ENCODE results near the gene ZNF3. TPM values are rescaled to one million over a fixed set of nuclear protein-coding genes. Genes with fewer than 3 reads are reported as not detected.

ZNF3 gene
- total and polyA plus RNA-seq, 12 donors: 13.2 to 47.3 (median 22.4) TPM

- intact Hi-C loops (cut with DNase I): no loop called here
- WGBS, 4 donors: 1 to 3% (median 1%) methylated on average over 10 to 34 of the region's 34 CpGs
- H3K27me3 ChIP-seq: no peaks in the 10 kb centered on the region
- peaks cover 16 to 26% of the 10 kb centered on the region in 2 donors for H3K4me1 ChIP-seq (replicated peaks in 1 of 2)
- H3K9me3 ChIP-seq (replicated peaks in 1 of 3): no peaks in the 10 kb centered on the region
- peak in 1 of 7 donors; percentile 37 for DNase-seq
- peaks cover 0 to 22% of the 10 kb centered on the region in 2 donors for H3K36me3 ChIP-seq (replicated peaks in 1 of 2)
- peak overlapping the region; percentile 58 to 94 (median 70) for H3K4me3 ChIP-seq
- no peak for TF ChIP-seq CTCF (IDR thresholded peaks at IDR 0.05)
- TF ChIP-seq POLR2A (IDR thresholded peaks at IDR 0.05): no peak
- peak overlapping the region in 4 of 5 donors; percentile 66 to 94 (median 78) for H3K27ac ChIP-seq
Measured at GRCh38 chr7:100080907-100081534, 502 bp downstream of the ZNF3 start.

DNA sequence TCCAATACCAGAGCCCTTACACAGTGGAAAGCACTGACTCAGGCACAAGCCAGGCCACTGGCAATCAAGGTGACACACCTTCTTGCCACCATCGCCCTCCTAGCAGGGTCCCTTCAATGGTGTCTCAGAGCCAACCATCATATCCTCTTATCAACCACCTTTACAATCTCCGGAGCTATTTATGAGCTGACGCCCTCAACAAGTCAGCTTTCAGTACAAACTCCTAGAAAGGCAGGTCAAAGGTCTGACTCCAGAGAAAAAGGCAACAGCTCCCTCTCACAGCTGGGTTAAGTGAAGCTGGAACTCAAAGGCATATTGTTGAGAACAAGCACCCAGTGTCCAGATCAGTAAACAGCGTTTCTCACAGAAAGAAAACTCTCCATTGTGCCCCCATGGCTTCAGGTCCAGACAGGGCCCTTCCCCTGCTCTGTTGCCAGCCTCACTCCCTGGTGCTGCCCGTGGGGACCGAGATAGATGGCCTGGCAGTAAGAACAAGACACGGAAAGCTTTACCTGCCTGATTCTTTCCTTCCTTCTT, 2.4 kb downstream of the ZNF3 start:
- H3K4me1 ChIP-seq (replicated peaks in 1 of 2): peaks cover 16 to 26% of the 10 kb centered on the region in 2 donors
- H3K27ac ChIP-seq: no peak overlapping the region
- WGBS, 4 donors: 71 to 80% (median 75%) methylated on average over 6 to 7 of the region's 7 CpGs
- no peaks in the 10 kb centered on the region for H3K27me3 ChIP-seq
- intact Hi-C loops (cut with DNase I): no loop called here
- H3K4me3 ChIP-seq: no peak overlapping the region
- DNase-seq: no peak
- TF ChIP-seq POLR2A (IDR thresholded peaks at IDR 0.05): no peak
- TF ChIP-seq CTCF (IDR thresholded peaks at IDR 0.05): no peak
- peaks cover 0 to 41% of the 10 kb centered on the region in 2 donors for H3K36me3 ChIP-seq (replicated peaks in 1 of 2)
- no peaks in the 10 kb centered on the region for H3K9me3 ChIP-seq (replicated peaks in 1 of 3)

- Histone ChIP-seq H3K36me3 (replicated peaks in 1 of 2) (peaks cover 0 to 60% of the 10 kb centered on the region in 2 donors), H3K27ac (no peak overlapping the region), H3K4me3 (no peak overlapping the region), H3K27me3 (no peaks in the 10 kb centered on the region), H3K4me1 (replicated peaks in 1 of 2) (peaks cover 13 to 20% of the 10 kb centered on the region in 2 donors), H3K9me3 (replicated peaks in 1 of 3) (peaks cover 0 to 3% (median 0%) of the 10 kb centered on the region in 3 donors)
- intact Hi-C loops (cut with DNase I): no loop called here
- no peak for DNase-seq
- WGBS, 4 donors: 69 to 84% (median 78%) methylated on average over 4 of the region's 4 CpGs
- TF ChIP-seq POLR2A (IDR thresholded peaks at IDR 0.05) (no peak), CTCF (IDR thresholded peaks at IDR 0.05) (no peak)
Measured at GRCh38 chr7:100077205-100077604, 4.3 kb downstream of the ZNF3 start.

DNA sequence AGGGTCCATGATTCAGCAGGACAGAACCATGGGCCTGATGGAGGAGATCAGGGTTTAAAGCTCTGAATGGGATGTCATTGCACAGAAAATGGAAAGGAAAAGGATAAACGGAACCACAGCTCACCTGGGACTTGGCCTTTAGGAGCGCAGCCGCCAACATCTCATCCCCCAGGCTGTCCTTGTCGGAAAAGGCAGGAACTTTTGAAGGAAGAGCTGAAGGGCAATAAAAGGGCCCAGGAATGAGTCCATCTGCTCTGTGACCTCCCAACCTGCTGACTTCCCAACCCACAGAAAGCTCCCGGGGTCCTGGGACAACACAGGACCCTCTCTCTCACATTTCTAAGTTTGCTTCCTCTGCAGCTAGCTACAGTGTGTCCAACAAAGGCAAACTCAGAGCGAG, 6.1 kb downstream of the ZNF3 start:
- DNase-seq: no peak
- Histone ChIP-seq H3K4me3 (no peak overlapping the region), H3K27me3 (no peaks in the 10 kb centered on the region), H3K36me3 (replicated peaks in 1 of 2) (peaks cover 0 to 78% of the 10 kb centered on the region in 2 donors), H3K27ac (no peak overlapping the region), H3K9me3 (replicated peaks in 1 of 3) (peaks cover 0 to 19% (median 0%) of the 10 kb centered on the region in 3 donors), H3K4me1 (replicated peaks in 1 of 2) (peaks cover 3 to 11% of the 10 kb centered on the region in 2 donors)
- WGBS, 4 donors: 86 to 98% (median 94%) methylated on average over 6 of the region's 6 CpGs
- intact Hi-C loops (cut with DNase I): no loop called here
- TF ChIP-seq POLR2A (IDR thresholded peaks at IDR 0.05): no peak
- no peak for TF ChIP-seq CTCF (IDR thresholded peaks at IDR 0.05)

Measured in adrenal gland (tissue), 12 donors.